NCI-H526 (cell line): ENCODE measurements around the gene TBX10.
A peak's percentile ranks its signal among the peaks of the same experiment; 100 is the strongest.
"Not testable (repeated sequence)": the region's sequence is repeated elsewhere in the genome, so short reads cannot be mapped to it uniquely, and the experiment has no call there.

Source experiments
- DNase-seq, 2 experiments: peaks; one replicate each; lab custom pipeline; 2025; lab: John Stamatoyannopoulos, UW

Gene TBX10

DNA sequence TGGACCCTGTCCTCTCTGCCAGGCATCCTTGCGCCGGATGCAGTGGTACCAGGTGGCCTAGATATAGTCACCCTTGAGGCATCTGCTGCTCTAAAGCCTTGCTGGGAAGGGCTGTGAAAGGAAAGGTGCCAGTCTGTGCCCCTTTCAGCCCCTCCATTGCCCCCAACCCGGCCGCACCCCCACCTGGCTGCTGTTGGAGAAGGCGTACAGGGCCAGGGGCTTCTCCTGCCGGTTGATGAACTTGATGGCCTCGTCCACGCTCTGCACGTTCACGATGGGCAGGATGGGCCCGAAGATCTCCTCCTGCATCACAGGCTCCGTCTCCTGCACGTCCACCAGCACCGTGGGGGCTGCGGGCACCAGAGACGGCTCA, 24.6 kb upstream of the TBX10 start:
- no peak for DNase-seq

DNA sequence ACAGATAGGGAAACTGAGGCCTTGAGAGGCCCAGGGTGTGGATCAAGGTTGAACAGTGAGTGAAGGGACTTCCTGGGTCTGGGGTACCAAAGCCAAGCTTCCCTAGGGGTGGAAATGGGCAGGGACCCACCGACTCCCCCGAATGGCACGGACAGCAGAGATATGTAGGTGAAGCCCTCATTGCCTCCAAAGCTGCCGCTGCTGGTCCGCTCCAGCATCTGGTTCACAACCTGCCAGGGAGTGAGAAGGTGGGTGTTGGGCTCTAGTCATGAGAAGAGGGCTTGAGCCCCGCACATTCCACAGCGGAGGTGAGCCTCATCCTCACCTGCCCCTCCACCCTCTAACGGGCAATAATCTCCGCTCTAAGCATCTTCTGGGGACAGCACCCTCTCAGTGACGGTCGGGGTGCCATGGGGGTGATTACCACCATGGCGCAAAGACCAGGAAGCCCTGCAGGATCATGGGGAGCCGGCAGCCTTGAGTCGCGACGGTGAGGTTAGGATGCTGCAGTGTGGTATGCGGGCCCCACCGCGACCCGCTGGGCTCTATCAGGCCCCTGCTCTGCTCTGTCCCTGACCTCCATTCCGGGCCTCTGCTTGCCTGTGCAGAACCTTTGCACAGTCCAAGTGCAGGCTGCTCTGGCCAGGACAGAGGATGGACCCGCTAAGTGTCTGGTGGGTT, 24.1 kb upstream of the TBX10 start:
- DNase-seq = no peak

DNA sequence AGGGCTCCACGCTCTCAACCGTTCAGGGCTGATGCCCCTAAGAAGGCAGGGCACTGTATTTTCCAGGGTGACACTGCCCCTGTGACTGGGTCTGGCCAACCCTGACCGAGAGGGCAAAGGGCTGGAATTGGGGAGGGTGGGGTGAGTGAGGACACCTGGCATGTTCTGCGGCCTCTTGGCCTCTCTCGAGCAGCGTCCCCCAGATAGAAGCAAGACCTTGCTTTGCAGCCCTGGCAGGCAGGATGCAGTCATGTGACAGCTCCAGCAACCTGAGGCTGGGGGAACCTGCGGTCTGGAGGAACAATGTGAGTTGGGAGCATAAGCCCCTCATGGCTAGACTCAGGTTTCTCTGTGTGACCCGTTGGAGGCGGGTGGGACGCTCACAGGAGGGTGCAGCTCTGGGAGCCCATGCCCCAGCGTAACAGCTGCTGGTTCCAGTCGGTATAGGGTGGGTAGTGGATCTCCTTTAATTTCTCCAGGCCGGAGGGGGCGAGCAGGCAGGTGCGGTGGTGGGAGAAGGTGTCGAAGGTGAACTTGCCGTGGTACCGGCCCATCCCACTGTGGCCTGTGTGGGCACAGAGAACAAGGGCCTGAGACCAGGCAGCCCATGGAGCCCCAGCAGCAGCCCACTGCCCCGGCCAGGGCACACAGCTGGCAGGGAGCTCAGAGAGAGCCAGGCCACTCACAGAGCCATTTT, 23.4 kb upstream of the TBX10 start:
- DNase-seq = no peak

DNA sequence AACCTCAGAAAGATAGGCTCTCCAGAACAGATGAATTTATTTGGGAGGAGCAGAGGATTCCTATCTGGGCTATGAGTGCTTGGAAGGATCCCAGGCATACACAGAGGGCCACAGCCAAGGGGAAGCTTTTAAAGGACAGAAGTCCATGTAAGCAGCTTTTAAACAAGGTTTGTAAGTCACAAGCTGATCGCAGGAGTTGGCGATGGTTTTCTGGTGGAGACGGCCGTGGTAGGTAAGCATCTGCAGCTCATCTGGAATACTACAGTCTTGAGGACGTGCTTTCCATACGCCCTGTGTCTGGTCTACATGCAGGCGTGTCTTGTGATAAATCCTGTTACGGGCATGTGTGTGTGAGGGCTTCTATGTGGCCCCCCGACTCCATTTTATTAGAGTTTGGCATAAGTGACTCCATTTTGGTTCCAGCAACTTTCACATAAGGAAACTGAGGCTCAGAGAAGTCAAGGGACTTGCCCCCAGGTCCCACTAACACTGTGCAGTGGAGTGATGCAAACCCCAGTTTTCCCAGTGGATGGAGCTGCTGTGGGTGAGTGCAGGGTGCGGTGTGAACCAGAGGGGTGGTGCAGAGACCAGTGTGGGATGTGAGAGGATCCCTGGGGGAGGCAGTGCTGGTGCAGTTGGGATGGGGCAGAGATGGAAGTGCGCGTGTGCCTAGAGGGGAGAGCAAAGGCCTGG, 22.7 kb upstream of the TBX10 start:
- no peak for DNase-seq

DNA sequence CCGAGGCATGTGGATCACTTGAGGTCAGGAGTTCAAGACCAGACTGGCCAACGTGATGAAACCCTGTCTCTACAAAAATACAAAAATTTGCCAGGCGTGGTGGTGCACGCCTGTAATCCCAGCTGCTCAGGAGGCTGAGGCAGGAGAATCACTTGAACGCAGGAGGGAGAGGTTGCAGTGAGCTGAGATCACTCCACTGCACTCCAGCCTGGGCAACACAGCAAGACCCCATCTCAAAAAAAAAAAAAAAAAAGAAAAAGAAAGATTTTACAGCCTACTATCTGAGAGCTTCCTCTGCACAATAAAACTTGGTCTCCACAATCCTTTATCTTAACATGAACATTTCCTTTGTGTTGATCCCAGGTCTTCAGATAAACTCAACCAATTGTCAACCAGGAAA, 21.2 kb upstream of the TBX10 start:
- DNase-seq = not testable (repeated sequence)

DNA sequence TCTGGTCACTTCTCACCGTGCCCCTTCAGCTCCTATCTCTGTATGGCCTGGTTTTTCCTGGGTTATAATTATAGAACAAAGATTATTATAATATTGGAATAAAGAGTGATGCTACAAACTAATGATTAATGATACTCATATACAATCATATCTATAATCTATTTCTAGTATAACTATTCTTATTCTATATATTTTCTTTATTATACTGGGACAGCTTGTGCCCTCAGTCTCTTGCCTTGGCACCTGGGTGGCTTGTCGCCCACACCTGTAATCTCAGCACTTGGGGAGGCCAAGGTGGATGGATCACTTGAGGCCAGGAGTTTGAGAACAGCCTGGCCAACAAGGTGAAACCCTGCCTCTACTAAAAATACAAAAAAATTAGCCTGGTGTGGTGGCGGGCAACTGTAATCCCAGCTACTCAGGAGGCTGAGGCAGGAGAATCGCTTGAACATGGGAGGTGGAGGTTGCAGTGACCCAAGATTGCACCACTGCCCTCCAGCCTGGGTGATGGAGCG, 20.1 kb upstream of the TBX10 start:
- DNase-seq = not testable (repeated sequence)

DNA sequence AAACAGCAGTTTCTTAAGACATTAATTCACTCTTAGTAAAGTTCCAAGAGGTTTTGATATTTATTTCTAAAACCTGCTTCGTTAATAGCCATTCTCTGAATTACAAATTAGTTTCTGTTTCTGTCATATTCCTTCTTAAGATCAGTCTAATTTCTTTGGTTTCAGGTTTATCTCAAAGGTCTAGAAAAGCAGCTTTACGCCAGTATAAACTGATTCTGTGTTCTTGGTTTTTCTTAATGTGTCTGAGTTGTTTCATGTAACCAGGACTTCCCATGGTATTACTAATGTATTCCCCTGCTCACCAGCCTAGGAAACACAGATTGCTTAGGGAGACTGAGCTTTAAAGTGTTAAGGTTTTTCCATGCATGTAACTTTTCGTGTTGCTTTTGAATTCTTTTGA, 17.7 kb upstream of the TBX10 start:
- DNase-seq = no peak

DNA sequence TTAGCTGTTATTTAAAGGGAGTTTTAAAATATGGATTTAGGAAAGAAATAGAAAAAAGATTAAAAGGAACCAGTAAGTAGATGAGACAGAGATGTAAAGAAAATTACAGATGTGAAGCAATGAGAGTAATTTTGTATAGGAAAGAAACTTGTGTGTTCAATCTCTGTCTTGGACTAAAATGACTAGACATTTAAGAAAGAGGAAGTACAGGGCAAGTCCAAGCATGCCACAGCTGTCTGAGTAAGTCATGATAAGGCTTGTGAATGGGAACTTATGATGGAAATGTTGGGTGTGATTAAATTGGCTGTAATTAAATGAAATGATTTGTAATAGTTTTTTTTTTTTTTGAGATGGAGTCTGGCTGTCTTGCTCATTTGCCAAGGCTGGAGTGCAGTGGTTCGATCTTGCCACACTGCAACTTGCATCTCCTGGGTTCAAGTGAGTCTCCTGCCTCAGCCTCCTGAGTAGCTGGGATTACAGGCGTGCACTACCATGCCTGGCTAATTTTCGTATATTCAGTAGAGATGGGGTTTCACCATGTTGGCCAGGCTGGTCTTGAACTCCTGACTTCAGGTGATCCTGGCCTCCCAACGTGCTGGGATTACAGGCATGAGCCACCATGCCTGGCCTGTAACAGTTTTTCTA, 16.8 kb upstream of the TBX10 start:
- DNase-seq = no peak

DNA sequence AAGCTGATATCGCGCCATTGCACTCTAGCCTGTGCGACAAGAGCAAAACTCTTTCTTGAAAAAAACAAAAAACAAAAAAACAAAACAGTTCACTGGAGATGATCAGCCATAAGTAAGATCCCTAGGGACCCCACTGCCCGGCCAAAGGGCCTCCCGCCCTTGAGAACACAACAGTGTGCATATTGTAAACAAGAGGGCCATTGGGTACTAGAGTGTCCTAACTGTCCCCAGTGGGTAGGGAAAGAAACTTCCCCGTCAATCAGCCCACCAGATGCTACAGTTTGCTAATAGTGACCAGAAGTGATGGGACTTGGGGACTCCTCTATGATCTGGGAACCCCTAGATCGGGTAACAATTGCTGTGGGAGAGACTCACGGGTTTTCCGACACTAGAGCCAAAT, 14.7 kb upstream of the TBX10 start:
- no peak for DNase-seq

DNA sequence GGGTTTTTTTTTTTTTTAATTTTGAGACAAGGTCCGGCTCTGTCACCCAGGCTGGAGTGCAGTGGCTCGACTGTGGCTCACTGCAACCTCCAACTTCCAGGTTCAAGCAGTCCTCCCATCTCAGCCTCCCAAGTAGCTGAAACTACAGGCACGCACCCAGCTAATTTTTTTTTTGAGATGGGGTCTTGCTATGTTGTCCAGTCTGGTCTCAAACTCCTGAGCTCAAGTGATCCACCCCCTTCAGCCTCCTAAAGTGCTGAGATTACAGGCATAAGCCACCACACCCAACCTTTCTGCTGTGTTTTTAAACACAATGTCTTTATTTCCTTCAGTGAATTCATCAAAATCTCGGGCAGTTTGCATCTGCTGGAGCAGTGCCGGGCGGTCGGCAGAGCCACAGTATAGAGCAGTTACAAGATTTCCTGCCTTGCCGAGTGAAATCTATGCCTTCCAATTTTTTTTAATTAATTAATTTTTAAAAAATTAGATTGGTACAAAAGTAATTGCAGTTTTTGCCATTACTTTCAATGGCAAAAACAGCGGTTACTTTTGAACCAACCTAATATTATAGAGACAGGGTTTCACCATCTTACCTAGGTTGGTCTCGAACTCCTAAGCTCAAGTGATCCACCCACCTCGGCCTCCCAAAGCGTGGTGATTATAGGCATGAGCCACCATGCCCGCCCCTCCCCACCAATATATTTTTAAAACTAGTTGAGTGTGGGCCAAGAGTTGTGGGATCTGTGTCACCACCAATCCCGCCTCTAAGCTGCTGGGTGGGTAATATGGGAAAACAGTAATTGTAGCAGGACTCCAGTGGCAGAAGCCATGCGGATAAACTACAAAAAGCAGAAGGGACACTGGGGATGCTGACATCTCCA, 13.6 kb upstream of the TBX10 start:
- DNase-seq = no peak

DNA sequence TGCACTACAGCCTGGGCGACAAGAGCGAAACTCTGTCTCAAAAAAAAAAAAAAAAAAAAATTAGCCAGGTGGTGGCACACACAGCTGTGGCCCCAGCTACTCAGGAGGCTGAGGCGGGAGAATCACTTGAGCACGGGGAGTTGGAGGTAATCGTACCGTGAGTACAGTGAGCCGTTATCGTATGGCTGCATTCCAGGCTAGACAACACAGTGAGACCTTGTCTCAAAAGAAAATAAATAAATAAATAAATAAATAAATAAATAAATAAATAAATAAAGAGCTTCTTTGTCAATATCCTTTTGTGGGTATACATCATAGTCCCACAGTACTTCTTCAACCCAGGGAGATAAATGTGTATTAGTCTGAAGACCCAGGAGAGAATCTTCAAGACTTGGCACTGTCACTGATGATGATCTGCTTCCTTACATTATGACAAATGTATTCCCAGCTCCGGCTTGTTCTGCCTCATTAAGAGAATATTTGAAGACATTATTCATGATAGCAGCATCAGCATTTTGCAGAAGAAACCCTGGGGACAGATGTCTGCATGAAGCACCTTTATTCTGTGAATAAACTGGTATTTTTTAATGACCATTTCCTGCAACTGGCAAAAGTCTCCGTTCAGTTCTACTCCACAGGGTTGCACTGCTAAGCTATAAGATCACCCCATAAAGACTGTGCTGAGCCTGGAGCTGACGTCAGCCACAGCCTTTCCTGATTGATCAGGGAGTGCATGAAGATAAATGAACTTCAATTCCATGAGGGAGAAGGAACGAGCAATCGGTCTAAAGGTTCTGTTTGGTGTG, 12.6 kb upstream of the TBX10 start:
- DNase-seq = no peak

DNA sequence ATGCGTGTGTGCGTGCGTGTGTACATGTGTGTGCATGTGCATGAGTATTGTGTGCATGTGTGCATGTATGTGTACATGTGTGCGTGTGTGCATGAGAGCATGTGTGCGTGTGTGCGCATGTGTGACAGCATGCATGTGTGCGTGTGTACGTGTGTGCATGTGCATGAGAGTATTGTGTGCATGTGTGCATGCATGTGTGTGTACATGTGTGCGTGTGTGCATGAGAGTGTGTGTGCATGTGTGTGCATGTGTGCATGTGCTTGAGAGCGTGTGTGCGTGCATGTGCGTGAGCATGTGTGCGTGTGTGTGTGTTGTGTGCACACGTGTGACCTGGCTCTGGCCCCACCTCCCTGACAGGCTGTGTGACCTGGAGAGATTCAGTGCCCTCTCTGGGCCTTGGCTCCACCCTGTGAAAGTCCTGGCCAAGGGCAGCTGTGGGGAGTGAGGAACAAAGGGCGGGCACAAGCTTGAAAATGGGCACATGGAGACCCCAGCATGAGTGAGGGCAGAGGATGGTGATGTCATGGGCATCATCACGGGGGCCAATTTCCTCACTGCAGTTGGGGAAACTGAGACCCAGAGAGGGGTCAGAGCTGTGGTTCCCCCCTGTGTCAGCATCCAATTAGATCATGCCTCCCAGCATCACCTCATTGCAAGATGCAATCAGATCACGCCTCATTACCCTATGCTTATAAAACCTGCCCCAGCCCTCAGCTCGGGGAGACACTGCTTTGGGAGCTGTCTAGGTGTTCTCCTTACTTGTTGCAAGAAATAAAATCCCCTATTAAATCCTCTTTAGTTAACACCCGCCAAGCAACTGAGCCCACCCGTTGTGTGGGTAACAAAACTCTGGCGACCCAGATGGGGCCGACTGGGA, 10.3 kb upstream of the TBX10 start:
- DNase-seq = peak in 1 of 2 experiments; percentile 67

DNA sequence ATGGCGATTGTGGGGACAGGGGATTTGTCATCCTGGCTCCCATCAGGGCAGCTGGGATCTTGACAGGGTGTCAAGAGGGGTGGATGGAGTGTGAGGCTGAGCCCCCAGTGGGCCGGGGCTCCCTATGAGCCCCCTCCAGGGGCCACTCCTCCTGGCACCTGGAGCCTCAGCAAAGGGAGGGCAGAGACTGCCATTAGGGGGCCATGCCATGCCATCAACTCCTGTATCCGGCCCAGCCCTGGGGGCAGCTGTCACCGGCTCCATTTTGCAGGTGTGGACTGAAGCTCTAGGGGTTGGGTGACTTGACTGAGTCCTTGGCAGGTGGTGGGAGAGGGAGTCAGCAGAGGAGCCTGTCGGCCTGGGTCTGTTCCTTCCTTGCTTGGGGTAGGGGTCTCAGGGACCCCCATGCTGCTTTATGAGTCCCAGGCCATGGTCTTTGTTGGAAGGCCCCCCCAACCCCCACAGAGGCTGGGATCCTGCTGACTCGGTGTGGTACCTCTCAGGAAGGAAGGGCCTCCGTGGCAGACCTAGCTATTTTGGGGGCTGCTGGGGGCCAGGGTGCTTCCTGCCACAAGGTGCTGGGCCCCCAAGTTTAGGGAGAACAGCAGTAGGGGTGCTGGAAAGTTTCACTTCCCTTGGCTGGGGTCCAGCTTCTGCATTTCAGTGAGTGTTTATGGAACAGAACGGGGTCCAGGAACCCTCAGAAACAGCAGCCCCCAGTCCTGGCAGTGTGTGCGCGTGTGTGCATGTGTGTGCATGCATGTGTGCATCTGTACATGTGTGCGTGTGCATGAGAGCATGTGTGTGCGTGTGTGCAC, 9.4 kb upstream of the TBX10 start:
- no peak for DNase-seq

DNA sequence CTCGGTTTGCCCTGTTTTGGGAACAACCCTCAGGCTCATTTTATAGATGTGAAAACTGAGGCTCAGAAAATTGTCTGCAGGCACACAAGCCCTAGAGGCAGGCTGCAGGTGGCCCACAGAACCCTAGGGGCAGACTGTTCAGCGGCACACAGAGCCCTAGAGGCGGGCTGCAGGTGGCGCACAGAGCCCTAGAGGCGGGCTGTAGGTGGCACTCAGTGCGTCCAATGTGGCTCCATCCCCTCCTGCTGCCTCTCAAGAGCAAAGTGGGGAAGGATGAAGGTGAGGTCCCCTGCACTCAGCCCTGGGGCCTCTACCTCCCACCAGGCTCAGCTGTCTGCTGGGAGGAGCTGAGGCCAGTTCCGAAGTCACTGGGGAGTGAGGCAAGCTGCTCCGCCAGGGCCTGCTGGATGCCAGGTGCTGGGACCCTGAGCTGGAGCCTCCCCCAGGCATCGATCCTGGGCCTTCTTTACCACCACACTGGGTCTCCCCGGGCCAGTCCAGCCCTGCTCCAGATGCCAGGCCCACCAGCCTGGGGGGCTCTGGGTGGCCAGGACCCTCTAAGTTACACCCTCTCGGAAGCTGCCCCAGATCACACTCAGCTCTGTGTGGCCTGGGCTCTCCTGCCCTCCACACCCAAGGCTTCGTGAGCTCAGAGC, 8.7 kb upstream of the TBX10 start:
- peak; percentile 30 to 78 for DNase-seq

DNA sequence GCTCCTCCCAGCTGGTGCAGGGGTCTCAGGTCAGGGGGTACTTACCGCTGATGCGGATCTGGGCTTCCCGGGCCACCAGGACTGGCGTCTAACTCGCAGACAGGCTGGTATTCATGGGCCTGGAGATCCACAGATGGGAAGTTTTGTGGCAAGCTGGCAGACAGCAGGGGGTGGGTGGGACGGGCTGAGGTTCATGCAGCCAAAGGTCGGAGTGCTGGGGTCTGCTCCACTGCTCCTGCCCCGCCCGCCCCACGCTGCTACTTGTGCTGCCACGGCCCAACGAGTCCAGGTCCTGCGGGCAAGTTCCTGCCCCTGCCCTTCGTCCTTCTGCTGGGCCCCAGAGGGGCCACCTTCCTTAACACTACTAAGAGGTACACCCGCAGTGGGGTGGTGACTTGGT, 7.9 kb upstream of the TBX10 start:
- DNase-seq = no peak

DNA sequence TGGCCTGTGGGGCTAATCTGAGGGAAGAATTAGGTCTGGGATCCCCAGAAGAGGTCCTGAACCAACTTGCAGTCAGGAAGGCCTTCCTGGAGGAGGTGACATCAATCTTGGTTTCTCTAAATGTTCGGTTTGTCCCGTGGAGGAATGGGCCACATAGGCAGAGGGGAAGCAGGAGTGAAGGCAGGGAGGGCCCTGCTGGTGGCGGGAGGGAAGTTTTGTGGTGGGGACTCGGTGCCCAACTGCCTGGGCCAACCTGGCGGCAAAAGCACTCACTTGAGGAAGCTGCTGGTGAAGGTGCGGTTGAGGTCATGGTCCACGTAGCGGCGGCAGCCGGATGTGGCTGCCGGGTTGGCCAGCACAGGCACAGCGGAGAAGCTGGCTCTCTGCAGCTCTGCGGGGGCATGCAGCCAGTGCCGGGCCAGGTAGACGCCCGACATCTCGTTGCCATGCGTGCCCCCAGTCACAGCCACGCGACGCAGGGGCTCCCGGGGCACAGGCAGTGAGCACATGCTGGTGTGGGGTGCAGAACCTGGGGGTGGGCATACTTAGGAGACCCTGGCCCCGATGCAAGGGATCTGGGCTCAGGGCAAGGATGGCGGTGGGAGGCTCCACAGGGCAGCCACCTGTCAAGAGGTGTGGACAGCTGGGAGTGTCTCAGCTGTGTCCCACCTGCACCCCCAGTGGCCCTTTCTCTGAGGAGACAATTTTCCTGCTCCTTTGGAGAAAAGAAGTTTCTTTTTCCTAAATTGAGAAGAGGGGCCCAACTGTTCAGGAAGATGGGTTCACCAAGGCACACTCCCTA, 7.2 kb upstream of the TBX10 start:
- DNase-seq = no peak
